ENCODE measurements around the gene LURAP1L. TPM values are rescaled to one million over a fixed set of nuclear protein-coding genes. Genes with fewer than 3 reads are reported as not detected.
"Not testable (repeated sequence)": the region's sequence is repeated elsewhere in the genome, so short reads cannot be mapped to it uniquely, and the experiment has no call there.

The LURAP1L gene
- total RNA-seq, 8 experiments from 2014 or later = 2.3 to 17.1 (median 5.8) TPM

- WGBS, 10 experiments = 47 to 100% (median 73%) methylated on average over 1 to 2 of the region's 4 CpGs; no CpG with 5 or more reads in 3 of the 10 experiments
- in situ Hi-C loops (cut with MboI; ENCODE audit: low pct_unique_long_range_greater_than_20kb in 2 of 9, low sequenced_read_pairs in 9 of 9, unreplicated experiment in 9 of 9) = loop anchor here in 1 of 9 experiments (25.0 kb wide), 1 partner anchor 107 kb away; no protein-coding TSS in a partner anchor
- ATAC-seq (replicated peaks in 6 of 8) = no peak
- Histone ChIP-seq H3K27ac (no peak overlapping the region), H3K4me1 (replicated peaks in 1 of 2) (no peaks in the 10 kb centered on the region), H3K4me3 (no peak overlapping the region)
Measured at GRCh38 chr9:12855066-12855465, 80.2 kb downstream of the LURAP1L start.

- in situ Hi-C loops (cut with MboI; ENCODE audit: low pct_unique_long_range_greater_than_20kb in 2 of 9, low sequenced_read_pairs in 9 of 9, unreplicated experiment in 9 of 9) = loop anchor here in 1 of 9 experiments (25.0 kb wide), 1 partner anchor 106 kb away; no protein-coding TSS in a partner anchor
- Histone ChIP-seq H3K27ac (no peak overlapping the region), H3K4me1 (replicated peaks in 1 of 2) (no peaks in the 10 kb centered on the region), H3K4me3 (no peak overlapping the region)
- 27 to 92% (median 69%) methylated on average over 1 to 5 of the region's 5 CpGs; no CpG with 5 or more reads in 1 of the 10 experiments for WGBS, 10 experiments
- no peak for ATAC-seq (replicated peaks in 6 of 8)
Measured at GRCh38 chr9:12856603-12857002, 81.8 kb downstream of the LURAP1L start.

- ATAC-seq (replicated peaks in 6 of 8) = peak in 4 of 8 experiments; percentile 29 to 92 (median 68)
- no peak overlapping the region for H3K4me3 ChIP-seq
- no peak overlapping the region for H3K27ac ChIP-seq
- whole genome bisulfite sequencing, 10 experiments = 6 to 96% (median 84%) methylated on average over 2 to 5 of the region's 5 CpGs; no CpG with 5 or more reads in 1 of the 10 experiments
- in situ Hi-C loops (cut with MboI; ENCODE audit: low pct_unique_long_range_greater_than_20kb in 2 of 9, low sequenced_read_pairs in 9 of 9, unreplicated experiment in 9 of 9) = loop anchor here in 1 of 9 experiments (25.0 kb wide), 1 partner anchor 103 kb away; no protein-coding TSS in a partner anchor
- no peaks in the 10 kb centered on the region for H3K4me1 ChIP-seq (replicated peaks in 1 of 2)
Measured at GRCh38 chr9:12859704-12860251, 85.0 kb downstream of the LURAP1L start.

DNA sequence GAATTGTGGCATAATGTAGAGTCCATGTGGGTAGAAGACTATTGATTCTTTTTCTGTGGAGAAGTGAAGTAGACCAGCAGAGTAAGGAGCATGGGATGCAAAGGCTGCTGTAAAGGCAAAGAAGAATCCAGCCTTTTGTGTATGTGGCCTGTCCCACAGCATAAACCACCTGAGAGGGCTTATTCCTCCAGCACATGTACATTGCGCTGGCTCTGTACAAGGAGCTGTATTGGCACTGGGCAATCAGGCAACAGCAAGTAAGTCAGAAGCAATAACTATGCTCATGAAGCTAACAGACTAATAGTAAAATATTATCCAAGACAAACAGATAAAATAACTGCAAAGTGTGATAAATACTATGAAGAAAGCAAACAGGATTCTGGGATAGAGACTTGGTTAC lies 86.2 kb downstream of the LURAP1L start:
- ATAC-seq (replicated peaks in 6 of 8) = no peak
- in situ Hi-C loops (cut with MboI; ENCODE audit: low pct_unique_long_range_greater_than_20kb in 2 of 9, low sequenced_read_pairs in 9 of 9, unreplicated experiment in 9 of 9) = loop anchor here in 1 of 9 experiments (25.0 kb wide), 1 partner anchor 101 kb away; no protein-coding TSS in a partner anchor
- Histone ChIP-seq H3K27ac (no peak overlapping the region), H3K4me1 (replicated peaks in 1 of 2) (no peaks in the 10 kb centered on the region), H3K4me3 (no peak overlapping the region)
- 71 to 100% (median 100%) methylated on average over 1 of the region's 1 CpG; no CpG with 5 or more reads in 4 of the 10 experiments for WGBS, 10 experiments

DNA sequence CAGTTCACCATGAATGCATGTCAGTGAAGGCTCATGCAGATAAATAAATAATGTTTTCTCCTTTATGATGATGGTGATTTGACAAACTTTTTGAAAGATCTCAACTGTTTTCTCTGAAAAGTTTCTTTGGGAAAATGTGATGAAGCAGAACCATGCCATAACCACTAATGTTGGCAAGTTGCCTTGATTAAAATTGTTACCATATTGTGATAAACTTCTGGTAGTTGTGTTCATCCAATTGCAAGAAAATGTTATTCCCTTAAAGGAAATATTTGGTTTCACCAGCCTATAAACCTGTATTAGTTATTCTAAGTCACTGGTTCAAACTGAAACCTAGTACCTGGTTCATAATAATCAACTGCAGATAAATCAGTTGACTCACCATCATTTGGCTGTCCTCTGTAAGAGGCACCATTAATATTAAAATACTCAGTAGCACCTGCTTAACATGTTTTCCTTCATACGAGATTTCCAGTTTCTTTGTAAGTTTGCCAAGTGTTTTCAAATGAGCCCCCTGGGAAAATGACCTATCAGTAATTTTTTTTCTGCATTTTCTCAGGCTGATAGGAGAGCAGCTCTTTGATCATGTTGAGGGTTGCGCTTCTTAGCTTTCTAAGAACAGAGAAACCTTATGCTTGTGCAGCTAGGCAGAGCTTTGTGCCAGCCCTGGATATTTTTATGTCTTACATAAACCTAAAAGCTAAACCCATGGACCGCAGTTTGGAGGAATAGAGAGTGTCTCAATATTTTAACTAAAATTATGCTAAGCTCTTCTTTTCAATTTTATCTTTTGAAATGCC lies 88.0 kb downstream of the LURAP1L start:
- Histone ChIP-seq H3K4me3 (no peak overlapping the region), H3K27ac (no peak overlapping the region), H3K4me1 (replicated peaks in 1 of 2) (no peaks in the 10 kb centered on the region)
- peak in 2 of 8 experiments; percentile 16 to 51 for ATAC-seq (replicated peaks in 6 of 8)
- in situ Hi-C loops (cut with MboI; ENCODE audit: low pct_unique_long_range_greater_than_20kb in 2 of 9, low sequenced_read_pairs in 9 of 9, unreplicated experiment in 9 of 9) = loop anchor here in 1 of 9 experiments (25.0 kb wide), 1 partner anchor 99 kb away; no protein-coding TSS in a partner anchor
- 37 to 91% (median 70%) methylated on average over 2 to 3 of the region's 3 CpGs; no CpG with 5 or more reads in 1 of the 10 experiments for WGBS, 10 experiments

GRCh38 chr9:12863618-12864017 lies 88.8 kb downstream of the LURAP1L start:
- Histone ChIP-seq H3K4me1 (replicated peaks in 1 of 2) (no peaks in the 10 kb centered on the region), H3K4me3 (no peak overlapping the region), H3K27ac (no peak overlapping the region)
- no peak for ATAC-seq (replicated peaks in 6 of 8)
- in situ Hi-C loops (cut with MboI; ENCODE audit: low pct_unique_long_range_greater_than_20kb in 2 of 9, low sequenced_read_pairs in 9 of 9, unreplicated experiment in 9 of 9) = loop anchor here in 1 of 9 experiments (25.0 kb wide), 1 partner anchor 99 kb away; no protein-coding TSS in a partner anchor
- 17 to 100% (median 87%) methylated on average over 1 of the region's 1 CpG for WGBS, 10 experiments

DNA sequence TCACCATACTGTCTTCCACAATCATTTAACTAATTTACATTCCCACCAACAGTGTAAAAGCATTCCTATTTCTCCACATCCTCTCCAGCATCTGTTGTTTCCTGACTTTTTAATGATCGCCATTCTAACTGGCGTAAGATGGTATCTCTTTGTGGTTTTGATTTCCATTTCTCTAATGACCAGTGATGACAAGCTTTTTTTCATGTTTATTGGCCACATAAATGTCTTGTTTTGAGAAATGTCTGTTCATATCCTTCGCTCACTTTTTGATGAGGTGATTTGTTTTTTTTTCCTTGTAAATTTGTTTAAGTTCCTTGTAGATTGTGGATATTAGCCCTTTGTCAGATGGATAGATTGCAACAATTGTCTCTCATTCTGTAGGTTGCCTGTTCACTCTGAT lies 90.6 kb downstream of the LURAP1L start:
- in situ Hi-C loops (cut with MboI; ENCODE audit: low pct_unique_long_range_greater_than_20kb in 2 of 9, low sequenced_read_pairs in 9 of 9, unreplicated experiment in 9 of 9) = loop anchor here in 1 of 9 experiments (25.0 kb wide), 1 partner anchor 97 kb away; no protein-coding TSS in a partner anchor
- 80 to 100% (median 94%) methylated on average over 1 to 3 of the region's 3 CpGs; no CpG with 5 or more reads in 1 of the 10 experiments for WGBS, 10 experiments
- H3K4me3 ChIP-seq; H3K4me1 ChIP-seq (replicated peaks in 1 of 2); H3K27ac ChIP-seq; ATAC-seq (replicated peaks in 6 of 8): not testable (repeated sequence)

Other genes starting within 250 kb of the LURAP1L start
- 1 to 10 TPM in 1 of 8 experiments, under 1 TPM in 4, not detected in 3; 0.21 to 1.5 (median 0.71) TPM for gene TYRP1, start 81.6 kb upstream of the LURAP1L start, total RNA-seq